Measurements from ENCODE around the gene BMP3. TPM values are rescaled to one million over a fixed set of nuclear protein-coding genes. Genes with fewer than 3 reads are reported as not detected.

The BMP3 gene
- total and polyA plus RNA-seq, 2 of the 8 experiments (the other 6 are each of a cell fraction or from before 2014, with no cell fraction given), result 0.02 TPM; not detected in 1

DNA sequence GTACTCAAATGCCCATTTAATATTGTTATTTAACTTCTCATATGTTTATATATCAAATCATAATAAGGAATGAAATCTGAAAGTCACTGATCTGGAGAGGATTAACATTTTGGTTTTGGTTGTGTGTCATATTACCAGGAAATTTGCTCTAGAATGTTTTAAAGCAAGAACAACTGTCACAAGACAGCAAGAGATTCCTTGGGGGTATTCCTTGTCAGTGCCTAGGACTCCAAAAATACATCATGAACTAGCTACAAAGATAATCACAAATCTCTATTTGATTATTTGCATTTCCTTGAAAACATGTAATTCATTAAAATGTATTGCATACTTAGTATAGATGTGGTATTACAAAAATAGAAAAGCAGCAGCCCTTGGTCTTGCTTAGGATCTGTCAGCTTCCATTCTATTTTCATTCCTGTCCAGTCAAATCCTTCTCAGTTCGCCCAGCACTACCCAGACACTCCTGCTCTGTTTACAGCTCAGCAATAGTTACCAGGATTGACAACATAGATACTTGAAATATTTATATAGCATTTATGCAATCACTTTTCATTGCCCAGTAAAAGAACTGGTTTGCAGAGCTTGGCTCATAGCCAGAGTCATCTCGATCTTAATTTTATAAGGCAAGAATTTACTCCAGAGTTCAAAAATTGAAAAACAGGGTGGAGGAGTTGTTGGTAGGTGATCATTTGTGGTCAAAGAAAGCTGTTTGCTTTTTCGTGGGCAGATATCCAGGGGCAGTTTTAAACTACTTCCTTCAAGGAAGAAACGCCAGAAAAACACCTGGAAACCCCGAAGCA, 9.2 kb upstream of the BMP3 start:
- H3K56ac ChIP-seq (replicated peaks; ENCODE audit: insufficient read length, low read depth, low read length), result no peak overlapping the region
- CTCF ChIA-PET (ENCODE audit: partially characterized antibody), result interaction anchor here (0.8 to 2.6 kb wide), 5 partner anchors 9 to 801 kb away, joined by 3 to 9 read pairs (median 4); partner anchors contain the start of gene BMP3
- H2BK15ac ChIP-seq (ENCODE audit: low read length), result no peak overlapping the region
- H3K9ac ChIP-seq (replicated peaks in 1 of 4; ENCODE audit: extremely low read depth in 1 of 4, low read depth in 3 of 4, low read length in 3 of 4), result no peak overlapping the region
- H2AFZ ChIP-seq (ENCODE audit: low read length), result no peak overlapping the region
- H3K23ac ChIP-seq (ENCODE audit: insufficient read length), result no peak overlapping the region
- no peaks in the 10 kb centered on the region for H3K9me3 ChIP-seq (ENCODE audit: insufficient read depth in 2 of 2, low read depth in 1 of 2, low read length in 1 of 2)
- H3K27me3 ChIP-seq (replicated peaks in 1 of 4; ENCODE audit: control insufficient read depth in 3 of 4, extremely low read depth in 1 of 4, insufficient read depth in 3 of 4, low read length in 3 of 4), result no peaks in the 10 kb centered on the region
- H3K23me2 ChIP-seq (ENCODE audit: low read depth, low read length), result no peaks in the 10 kb centered on the region
- POLR2A ChIA-PET (ENCODE audit: partially characterized antibody), result no interaction called here
- FAIRE-seq (no peak), DNase-seq (ENCODE audit: low read depth in 1 of 2, low spot score in 2 of 2) (no peak)
- no peak overlapping the region for H3K4me2 ChIP-seq (ENCODE audit: insufficient read depth in 1 of 2, low read depth in 2 of 2, low read length in 2 of 2)
- no peak overlapping the region for H4K5ac ChIP-seq (ENCODE audit: insufficient read length, low read depth, low read length)
- 68% methylated on average over 5 of the region's 5 CpGs; no CpG with 5 or more reads in 1 of the 2 experiments for WGBS, 2 experiments (ENCODE audit: extremely low coverage in 1 of 2, insufficient coverage in 1 of 2, insufficient read length in 1 of 2, insufficient replicate concordance in 2 of 2, low coverage in 1 of 2, low lambda C conversion rate in 2 of 2, missing lambda C conversion rate in 1 of 2)
- H3K79me2 ChIP-seq (ENCODE audit: control insufficient read depth in 1 of 2, insufficient read depth in 2 of 2, low read length in 2 of 2), result no peaks in the 10 kb centered on the region
- H2BK12ac ChIP-seq (ENCODE audit: low read depth, low read length), result no peak overlapping the region
- H4K91ac ChIP-seq (replicated peaks; ENCODE audit: insufficient read length, low read length), result no peak overlapping the region
- no peak overlapping the region for H3K18ac ChIP-seq (ENCODE audit: extremely low read depth, low read length)
- no peak overlapping the region for H2BK20ac ChIP-seq (ENCODE audit: low read length)
- no peaks in the 10 kb centered on the region for H3K79me1 ChIP-seq (ENCODE audit: low read depth, low read length)
- no peak overlapping the region for H3K14ac ChIP-seq (ENCODE audit: insufficient read length)
- H3K4ac ChIP-seq (replicated peaks; ENCODE audit: insufficient read length, low read depth, low read length), result no peak overlapping the region
- no peak overlapping the region for H3K4me3 ChIP-seq (ENCODE audit: extremely low read depth in 1 of 4, insufficient read depth in 2 of 4, low read depth in 3 of 4, low read length in 4 of 4)
- no peak overlapping the region for H2BK5ac ChIP-seq (ENCODE audit: low read depth, low read length)
- no peak overlapping the region for H4K8ac ChIP-seq (ENCODE audit: extremely low read depth, insufficient read depth, low read length)
- H3K36me3 ChIP-seq (ENCODE audit: control insufficient read depth in 2 of 4, insufficient read depth in 4 of 4, low read length in 3 of 4), result no peaks in the 10 kb centered on the region
- no peak overlapping the region for H2AK5ac ChIP-seq (ENCODE audit: low read depth, low read length)
- H4K20me1 ChIP-seq (replicated peaks in 1 of 2; ENCODE audit: control insufficient read depth in 1 of 2, insufficient read depth in 2 of 2, low read length in 2 of 2), result no peaks in the 10 kb centered on the region
- no peak overlapping the region for H2BK120ac ChIP-seq (replicated peaks; ENCODE audit: low read depth, low read length)
- no peaks in the 10 kb centered on the region for H3K4me1 ChIP-seq (replicated peaks in 1 of 4; ENCODE audit: control insufficient read depth in 3 of 4, insufficient read depth in 4 of 4, low read length in 3 of 4)
- no peak overlapping the region for H3K27ac ChIP-seq (ENCODE audit: low read depth, low read length)
- no peak for TF ChIP-seq SP1 (IDR thresholded peaks at IDR 0.05; ENCODE audit: low read depth, low read length)
- TF ChIP-seq CHD1 (IDR thresholded peaks at IDR 0.05; ENCODE audit: low read depth, low read length), result no peak
- TF ChIP-seq RXRA (IDR thresholded peaks at IDR 0.05; ENCODE audit: insufficient read depth, low read depth, low read length), result no peak
- no peak for TF ChIP-seq GTF2F1 (IDR thresholded peaks at IDR 0.05; ENCODE audit: borderline replicate concordance, low read depth, low read length)
- no peak for TF ChIP-seq RAD21 (IDR thresholded peaks at IDR 0.05 in 1 of 2, conservative IDR thresholded peaks at IDR 0.05 in 1 of 2; ENCODE audit: low read depth in 2 of 2, low read length in 2 of 2)
- TF ChIP-seq CBX8 (IDR thresholded peaks at IDR 0.05; ENCODE audit: borderline replicate concordance, low read depth, low read length), result no peak
- TF ChIP-seq, protein P1, sequence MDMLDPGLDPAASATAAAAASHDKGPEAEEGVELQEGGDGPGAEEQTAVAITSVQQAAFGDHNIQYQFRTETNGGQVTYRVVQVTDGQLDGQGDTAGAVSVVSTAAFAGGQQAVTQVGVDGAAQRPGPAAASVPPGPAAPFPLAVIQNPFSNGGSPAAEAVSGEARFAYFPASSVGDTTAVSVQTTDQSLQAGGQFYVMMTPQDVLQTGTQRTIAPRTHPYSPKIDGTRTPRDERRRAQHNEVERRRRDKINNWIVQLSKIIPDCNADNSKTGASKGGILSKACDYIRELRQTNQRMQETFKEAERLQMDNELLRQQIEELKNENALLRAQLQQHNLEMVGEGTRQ (IDR thresholded peaks at IDR 0.05; ENCODE audit: low read length), result no peak
- TF ChIP-seq YY1 (IDR thresholded peaks at IDR 0.05; ENCODE audit: low read depth, low read length), result no peak
- no peak for TF ChIP-seq TCF12 (IDR thresholded peaks at IDR 0.05; ENCODE audit: low read depth, low read length)
- no peak for TF ChIP-seq RFX5 (IDR thresholded peaks at IDR 0.05; ENCODE audit: borderline replicate concordance, low read depth, low read length)
- TF ChIP-seq JUND (IDR thresholded peaks at IDR 0.05; ENCODE audit: low read length), result no peak
- no peak for TF ChIP-seq SP4 (IDR thresholded peaks at IDR 0.05; ENCODE audit: low read length)
- TF ChIP-seq SIRT6 (IDR thresholded peaks at IDR 0.05; ENCODE audit: low read length), result no peak
